KMS-11 (cell line): ENCODE data around the gene CHRM1.

Experiments
- H2AFZ ChIP-seq: fragments of 200-600 bp; sonication (generic); 2 replicates; pipeline ENCODE4 v1.6.1; 2016; ENCODE audit warnings: antibody characterized with exemption, mixed run types, low read depth
- H3K27ac ChIP-seq: fragments of 200-600 bp; sonication (generic); 2 replicates; pipeline ENCODE4 v1.6.1; 2016; ENCODE audit warnings: mild to moderate bottlenecking, mixed run types
- H3K27me3 ChIP-seq: fragments of 200-600 bp; sonication (generic); 2 replicates; pipeline ENCODE4 v1.6.1; 2017; ENCODE audit warnings: mild to moderate bottlenecking, low read depth, mixed run types, moderate library complexity; ENCODE audit not compliant: insufficient read depth
- H3K36me3 ChIP-seq: fragments of 200-600 bp; sonication (generic); 2 replicates; pipeline ENCODE4 v1.6.1; 2017; ENCODE audit warnings: mild to moderate bottlenecking, mixed run types; ENCODE audit not compliant: insufficient read depth
- H3K4me1 ChIP-seq: fragments of 200-600 bp; sonication (generic); 2 replicates; pipeline ENCODE4 v1.6.1; 2016; ENCODE audit warnings: mild to moderate bottlenecking, low read depth, mixed run types; ENCODE audit not compliant: poor library complexity, severe bottlenecking
- H3K4me2 ChIP-seq: fragments of 200-600 bp; sonication (generic); 2 replicates; pipeline ENCODE4 v1.7.0; 2016; ENCODE audit warnings: mild to moderate bottlenecking, mixed run types
- H3K4me3 ChIP-seq: fragments of 200-600 bp; sonication (generic); IDR thresholded peaks from 2 replicates; pipeline ENCODE4 v1.6.1; 2017; ENCODE audit warnings: low read depth, low read length, mixed read lengths; ENCODE audit not compliant: insufficient read depth
- H3K79me2 ChIP-seq: fragments of 200-600 bp; sonication (generic); 2 replicates; pipeline ENCODE4 v1.6.1; 2016; ENCODE audit warnings: low read depth, mixed run types; ENCODE audit not compliant: insufficient read depth
- H3K9ac ChIP-seq: fragments of 200-600 bp; sonication (generic); 2 replicates; pipeline ENCODE4 v1.6.1; 2016; ENCODE audit warnings: mild to moderate bottlenecking, mixed run types
- H4K20me1 ChIP-seq: fragments of 200-600 bp; sonication (generic); 2 replicates; pipeline ENCODE4 v1.6.1; 2016; ENCODE audit warnings: mild to moderate bottlenecking, mixed run types; ENCODE audit not compliant: insufficient read depth
- TF ChIP-seq, protein P1 (sequence below): fragments of 200-600 bp; sonication (generic); conservative IDR thresholded peaks from 2 replicates; pipeline ENCODE4 v1.6.1; 2017; ENCODE audit warnings: low read depth, mild to moderate bottlenecking, antibody characterized with exemption, low read length, moderate library complexity, mixed read lengths

The CHRM1 gene

DNA sequence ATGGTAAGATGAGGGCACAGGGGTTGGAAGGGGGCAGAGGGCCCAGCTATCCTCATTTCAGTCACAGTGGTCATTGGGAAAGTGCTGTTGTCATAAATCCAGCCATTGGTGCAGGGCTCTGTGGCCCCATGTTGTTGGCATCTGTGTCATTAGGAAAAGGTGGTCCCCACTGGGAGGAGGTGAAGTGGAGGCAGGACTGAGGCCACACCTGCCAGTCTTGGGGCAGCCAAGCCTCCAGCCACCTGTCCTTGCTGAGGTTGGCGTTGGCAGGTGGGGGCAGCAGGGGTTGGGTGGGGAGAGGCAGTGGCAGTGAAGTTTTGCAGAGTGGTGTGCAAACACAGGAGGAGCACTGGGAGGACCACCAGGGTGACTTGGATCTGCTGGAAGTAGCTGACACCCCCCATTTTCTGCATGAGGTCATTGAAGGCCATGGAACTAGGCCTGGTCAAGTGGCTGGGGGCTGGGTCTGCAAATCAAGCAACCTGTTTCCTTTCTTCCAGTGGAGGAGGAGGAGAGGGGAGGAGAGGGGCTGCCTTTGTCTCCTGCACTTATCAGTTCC is 38.3 kb upstream of the CHRM1 start:
- Histone ChIP-seq H2AFZ (no peak overlapping the region), H3K36me3 (no peaks in the 10 kb centered on the region), H3K4me3 (no peak overlapping the region), H3K27me3 (no peaks in the 10 kb centered on the region), H3K4me2 (no peak overlapping the region), H4K20me1 (no peaks in the 10 kb centered on the region), H3K27ac (no peak overlapping the region), H3K9ac (no peak overlapping the region), H3K79me2 (no peaks in the 10 kb centered on the region), H3K4me1 (no peaks in the 10 kb centered on the region)
- TF ChIP-seq, protein P1, sequence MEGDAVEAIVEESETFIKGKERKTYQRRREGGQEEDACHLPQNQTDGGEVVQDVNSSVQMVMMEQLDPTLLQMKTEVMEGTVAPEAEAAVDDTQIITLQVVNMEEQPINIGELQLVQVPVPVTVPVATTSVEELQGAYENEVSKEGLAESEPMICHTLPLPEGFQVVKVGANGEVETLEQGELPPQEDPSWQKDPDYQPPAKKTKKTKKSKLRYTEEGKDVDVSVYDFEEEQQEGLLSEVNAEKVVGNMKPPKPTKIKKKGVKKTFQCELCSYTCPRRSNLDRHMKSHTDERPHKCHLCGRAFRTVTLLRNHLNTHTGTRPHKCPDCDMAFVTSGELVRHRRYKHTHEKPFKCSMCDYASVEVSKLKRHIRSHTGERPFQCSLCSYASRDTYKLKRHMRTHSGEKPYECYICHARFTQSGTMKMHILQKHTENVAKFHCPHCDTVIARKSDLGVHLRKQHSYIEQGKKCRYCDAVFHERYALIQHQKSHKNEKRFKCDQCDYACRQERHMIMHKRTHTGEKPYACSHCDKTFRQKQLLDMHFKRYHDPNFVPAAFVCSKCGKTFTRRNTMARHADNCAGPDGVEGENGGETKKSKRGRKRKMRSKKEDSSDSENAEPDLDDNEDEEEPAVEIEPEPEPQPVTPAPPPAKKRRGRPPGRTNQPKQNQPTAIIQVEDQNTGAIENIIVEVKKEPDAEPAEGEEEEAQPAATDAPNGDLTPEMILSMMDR = no peak

DNA sequence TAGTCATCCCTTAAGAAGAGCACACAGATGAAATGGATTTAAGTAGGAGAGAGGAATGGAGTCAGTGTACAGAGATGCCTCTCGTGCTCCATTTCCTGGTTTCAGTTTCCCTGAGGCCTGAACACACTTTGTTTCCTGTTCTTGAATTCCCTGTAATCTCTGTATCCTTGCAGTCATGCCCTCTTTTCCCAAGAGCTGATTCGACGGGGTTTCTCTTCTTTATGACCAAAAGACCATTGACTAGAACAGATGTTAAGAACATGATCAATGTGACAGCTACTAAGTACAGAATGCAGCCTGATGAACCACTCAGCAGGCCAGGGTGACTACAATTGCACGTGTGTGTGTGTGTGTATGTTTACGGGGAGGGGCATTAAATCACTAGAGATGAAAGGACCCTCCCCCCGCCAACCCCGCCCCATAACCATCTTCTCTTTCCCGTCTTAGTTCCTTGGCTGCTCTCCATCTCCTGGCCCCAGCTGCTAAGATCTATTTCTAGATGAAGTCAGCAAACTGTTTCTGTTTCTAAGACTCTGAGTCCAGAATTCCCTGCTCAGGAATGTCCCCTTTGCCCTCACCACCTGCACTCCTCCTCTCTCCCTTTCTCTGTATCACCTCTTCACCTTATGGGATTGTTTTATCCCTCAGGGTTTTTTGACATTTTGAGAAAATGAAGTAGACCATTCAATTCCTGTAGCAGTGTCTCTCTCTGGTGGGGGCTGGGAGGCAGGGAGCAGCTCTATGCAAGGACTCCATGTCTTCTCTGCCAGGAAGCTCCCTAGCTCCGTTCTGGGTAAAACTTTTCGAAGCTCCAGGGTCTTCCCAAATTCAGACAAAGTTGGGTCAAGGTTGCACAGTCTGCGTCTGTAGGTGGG is 37.6 kb upstream of the CHRM1 start:
- no peak overlapping the region for H3K27ac ChIP-seq
- no peaks in the 10 kb centered on the region for H4K20me1 ChIP-seq
- no peak overlapping the region for H3K4me3 ChIP-seq
- no peak overlapping the region for H3K4me2 ChIP-seq
- TF ChIP-seq, protein P1 = no peak
- no peaks in the 10 kb centered on the region for H3K27me3 ChIP-seq
- no peak overlapping the region for H2AFZ ChIP-seq
- H3K79me2 ChIP-seq = no peaks in the 10 kb centered on the region
- H3K36me3 ChIP-seq = no peaks in the 10 kb centered on the region
- no peak overlapping the region for H3K9ac ChIP-seq
- H3K4me1 ChIP-seq = no peaks in the 10 kb centered on the region

- no peak overlapping the region for H2AFZ ChIP-seq
- no peak overlapping the region for H3K27ac ChIP-seq
- H3K36me3 ChIP-seq = no peaks in the 10 kb centered on the region
- H3K79me2 ChIP-seq = no peaks in the 10 kb centered on the region
- H3K27me3 ChIP-seq = no peaks in the 10 kb centered on the region
- no peak overlapping the region for H3K9ac ChIP-seq
- H3K4me2 ChIP-seq = no peak overlapping the region
- no peaks in the 10 kb centered on the region for H3K4me1 ChIP-seq
- H4K20me1 ChIP-seq = no peaks in the 10 kb centered on the region
- TF ChIP-seq, protein P1 = no peak
- no peak overlapping the region for H3K4me3 ChIP-seq
These were observed 36.0 kb upstream of the CHRM1 start for GRCh38 chr11:62957147-62957546.

GRCh38 chr11:62954478-62954877 is 33.3 kb upstream of the CHRM1 start:
- Histone ChIP-seq H3K27ac (no peak overlapping the region), H2AFZ (no peak overlapping the region), H3K4me3 (no peak overlapping the region), H4K20me1 (no peaks in the 10 kb centered on the region), H3K36me3 (no peaks in the 10 kb centered on the region), H3K4me1 (no peaks in the 10 kb centered on the region), H3K79me2 (no peaks in the 10 kb centered on the region), H3K27me3 (no peaks in the 10 kb centered on the region), H3K4me2 (no peak overlapping the region), H3K9ac (no peak overlapping the region)
- TF ChIP-seq, protein P1 = no peak
